ENCODE measurements around the gene ZNF423. TPM values are rescaled to one million over a fixed set of nuclear protein-coding genes. Genes with fewer than 3 reads are reported as not detected.

The ZNF423 gene
- total and polyA plus RNA-seq, 9 of the 15 experiments (the other 6 are each of a cell fraction or from before 2014, with no cell fraction given) = not detected

GRCh38 chr16:49757559-49758069 lies 98.3 kb downstream of the ZNF423 start (continued):
- TF ChIP-seq ARID3A (IDR thresholded peaks at IDR 0.05; ENCODE audit: borderline replicate concordance, low read depth, low read length) (no peak), HDAC3 (IDR thresholded peaks at IDR 0.05; ENCODE audit: borderline replicate concordance, partially characterized antibody) (no peak)

GRCh38 chr16:49756775-49757558 lies 98.9 kb downstream of the ZNF423 start:
- DNase-seq (ENCODE audit: extremely low read depth in 1 of 4, low spot score in 3 of 4) (no peak), FAIRE-seq (no peak), ATAC-seq (no peak)
- Histone ChIP-seq H3K9ac (ENCODE audit: insufficient read depth in 1 of 2, low read depth in 2 of 2, low read length in 2 of 2) (no peak overlapping the region), H4K20me1 (replicated peaks; ENCODE audit: control insufficient read depth, insufficient read depth, low read length) (0 out of 2 replicates have a peak, but pooled peaks cover 6% of the 10 kb centered on the region), H2AFZ (ENCODE audit: low read depth, low read length) (no peak overlapping the region), H3K4me1 (replicated peaks in 1 of 2; ENCODE audit: control insufficient read depth in 2 of 2, insufficient read depth in 2 of 2, low read length in 2 of 2) (no peaks in the 10 kb centered on the region; a peak in 1 of 5 replicates), H3K4me2 (ENCODE audit: insufficient read depth, low read length) (no peak overlapping the region), H3K9me1 (ENCODE audit: control insufficient read depth, insufficient read depth, low read length) (no peaks in the 10 kb centered on the region), H3K79me2 (ENCODE audit: control insufficient read depth, insufficient read depth, low read length) (no peaks in the 10 kb centered on the region), H3K9me3 (replicated peaks; ENCODE audit: control insufficient read depth, insufficient read depth, low read depth, low read length) (no peaks in the 10 kb centered on the region), H3K27ac (ENCODE audit: extremely low read depth, low read depth, low read length) (no peak overlapping the region), H3K27me3 (ENCODE audit: control insufficient read depth in 2 of 2, insufficient read depth in 2 of 2, low read length in 2 of 2) (peaks cover 11 to 58% of the 10 kb centered on the region in 2 experiments; a peak in 3 of 5 replicates), H3K4me3 (no peak overlapping the region), H3K36me3 (ENCODE audit: control insufficient read depth, insufficient read depth, low read length) (no peaks in the 10 kb centered on the region)
- intact Hi-C loops (cut with micrococcal nuclease) = no loop called here
- ChIA-PET POLR2A (no interaction called here), CTCF (ENCODE audit: low intra/inter-chr PET ratio) (no interaction called here)
- BruUV-seq (replicated peaks) = no TSS peak
- 0% methylated on average over 9 of the region's 10 CpGs for WGBS (ENCODE audit: insufficient coverage, low coverage, missing lambda C conversion rate)
- in situ Hi-C loops (cut with MboI) = no loop called here
- TF ChIP-seq ZNF316 (IDR thresholded peaks at IDR 0.05) (peak; percentile 5; the same call in 1 of the 2 replicates), PRDM10 (IDR thresholded peaks at IDR 0.05; ENCODE audit: partially characterized antibody) (peak; percentile 25), DEAF1 (CRISPR knock-in tag; IDR thresholded peaks at IDR 0.05) (no peak), MAFF (IDR thresholded peaks at IDR 0.05; ENCODE audit: low read length) (no peak), ATF4 (CRISPR knock-in tag; IDR thresholded peaks at IDR 0.05) (no peak), POLR2AphosphoS5 (IDR thresholded peaks at IDR 0.05; ENCODE audit: control insufficient read depth, insufficient read depth, low read depth, low read length) (no peak), ZNF239 (CRISPR knock-in tag; IDR thresholded peaks at IDR 0.05) (no peak), ZNF274 (IDR thresholded peaks at IDR 0.05; ENCODE audit: borderline replicate concordance, low read depth, low read length) (no peak)
